Measurements from ENCODE around the gene PARVB. TPM values are rescaled to one million over a fixed set of nuclear protein-coding genes. Genes with fewer than 3 reads are reported as not detected.

PARVB gene
- total RNA-seq, 4 donors from 2014 or later = 120 to 201 (median 147) TPM

GRCh38 chr22:44096736-44097135 is 72.6 kb downstream of the PARVB start:
- Histone ChIP-seq H3K4me3 (no peak overlapping the region), H3K27me3 (no peaks in the 10 kb centered on the region), H3K36me3 (peaks cover 0 to 64% of the 10 kb centered on the region in 2 donors), H3K4me1 (no peaks in the 10 kb centered on the region), H3K27ac (no peak overlapping the region), H3K9me3 (no peaks in the 10 kb centered on the region)
- intact Hi-C loops (cut with DNase I; ENCODE audit: low total_unique reads) = no loop called here
- DNase-seq (no peak), ATAC-seq (no peak)
- in situ Hi-C loops (cut with MboI; ENCODE audit: low sequenced_read_pairs in 4 of 4) = loop anchor here in 1 of 4 donors (25.0 kb wide), 1 partner anchor 284 kb away; the partner anchor contains the start of gene EFCAB6
- no peak for TF ChIP-seq CTCF (IDR thresholded peaks at IDR 0.05 in 4 of 5, conservative IDR thresholded peaks at IDR 0.05 in 1 of 5)

- H3K4me1 ChIP-seq = no peaks in the 10 kb centered on the region
- H3K27me3 ChIP-seq = no peaks in the 10 kb centered on the region
- no peak for DNase-seq
- in situ Hi-C loops (cut with MboI; ENCODE audit: low sequenced_read_pairs in 4 of 4) = loop anchor here in 1 of 4 donors (25.0 kb wide), 1 partner anchor 285 kb away; the partner anchor contains the start of gene EFCAB6
- H3K9me3 ChIP-seq = no peaks in the 10 kb centered on the region
- ATAC-seq = no peak
- H3K4me3 ChIP-seq = no peak overlapping the region
- intact Hi-C loops (cut with DNase I; ENCODE audit: low total_unique reads) = no loop called here
- no peak overlapping the region for H3K27ac ChIP-seq
- TF ChIP-seq POLR2A (IDR thresholded peaks at IDR 0.05) = no peak
- no peak for TF ChIP-seq CTCF (IDR thresholded peaks at IDR 0.05 in 4 of 5, conservative IDR thresholded peaks at IDR 0.05 in 1 of 5)
- peaks cover 0 to 71% of the 10 kb centered on the region in 2 donors for H3K36me3 ChIP-seq
Observed at GRCh38 chr22:44097263-44098020, 73.3 kb downstream of the PARVB start.

DNA sequence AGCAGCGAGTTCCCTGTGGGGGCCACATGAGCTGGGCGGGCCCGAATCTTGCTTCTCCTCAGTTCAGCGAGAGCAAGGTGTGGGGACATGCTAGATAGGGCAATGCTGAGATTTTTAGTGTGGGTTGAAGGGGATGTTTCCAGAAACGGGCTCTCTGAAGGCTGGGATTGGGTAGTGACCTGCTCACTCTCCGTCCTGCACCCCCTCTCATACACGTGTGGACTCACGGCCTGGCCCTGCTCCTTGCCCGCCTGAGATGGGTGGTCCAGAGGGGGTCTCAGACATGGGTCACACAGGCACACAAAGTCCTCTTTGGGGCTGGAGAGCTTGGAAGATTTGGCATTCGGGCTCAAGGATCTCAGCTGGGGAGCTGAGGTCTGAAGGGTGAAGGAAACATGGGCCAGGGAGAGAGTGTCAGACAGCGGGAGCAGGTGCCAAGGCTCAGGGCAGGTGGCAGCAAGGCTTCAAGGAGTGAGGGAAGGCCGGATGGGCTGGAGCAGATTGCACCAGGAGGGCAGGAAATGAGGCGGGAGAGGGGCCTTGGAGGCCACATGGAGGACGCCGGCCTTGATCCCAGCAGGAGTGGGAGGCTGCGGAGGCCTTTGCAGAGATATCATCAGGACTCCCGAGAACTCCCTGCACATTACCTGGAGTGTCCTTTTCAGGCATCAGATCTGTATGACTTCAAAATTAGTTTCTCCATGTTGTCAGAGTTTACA is 74.1 kb downstream of the PARVB start:
- TF ChIP-seq POLR2A (IDR thresholded peaks at IDR 0.05) = no peak
- TF ChIP-seq CTCF (IDR thresholded peaks at IDR 0.05 in 4 of 5, conservative IDR thresholded peaks at IDR 0.05 in 1 of 5) = no peak
- H3K27me3 ChIP-seq = no peaks in the 10 kb centered on the region
- H3K4me1 ChIP-seq = no peaks in the 10 kb centered on the region
- H3K4me3 ChIP-seq = no peak overlapping the region
- in situ Hi-C loops (cut with MboI; ENCODE audit: low sequenced_read_pairs in 4 of 4) = loop anchor here in 1 of 4 donors (25.0 kb wide), 1 partner anchor 286 kb away; the partner anchor contains the start of gene EFCAB6
- no peak for ATAC-seq
- intact Hi-C loops (cut with DNase I; ENCODE audit: low total_unique reads) = no loop called here
- H3K9me3 ChIP-seq = no peaks in the 10 kb centered on the region
- no peak overlapping the region for H3K27ac ChIP-seq
- no peak for DNase-seq
- H3K36me3 ChIP-seq = peaks cover 0 to 76% of the 10 kb centered on the region in 2 donors

GRCh38 chr22:44098966-44099530 is 74.9 kb downstream of the PARVB start:
- no peak for ATAC-seq
- intact Hi-C loops (cut with DNase I; ENCODE audit: low total_unique reads) = no loop called here

More at GRCh38 chr22:44098966-44099530, 74.9 kb downstream of the PARVB start:
- no peaks in the 10 kb centered on the region for H3K27me3 ChIP-seq
- in situ Hi-C loops (cut with MboI; ENCODE audit: low sequenced_read_pairs in 4 of 4) = loop anchor here in 1 of 4 donors (25.0 kb wide), 1 partner anchor 287 kb away; the partner anchor contains the start of gene EFCAB6
- H3K36me3 ChIP-seq = peaks cover 0 to 84% of the 10 kb centered on the region in 2 donors
- H3K4me1 ChIP-seq = no peaks in the 10 kb centered on the region
- no peak overlapping the region for H3K4me3 ChIP-seq
- H3K27ac ChIP-seq = no peak overlapping the region
- no peak for DNase-seq
- TF ChIP-seq CTCF (IDR thresholded peaks at IDR 0.05 in 4 of 5, conservative IDR thresholded peaks at IDR 0.05 in 1 of 5) (no peak), POLR2A (IDR thresholded peaks at IDR 0.05) (no peak)
- no peaks in the 10 kb centered on the region for H3K9me3 ChIP-seq

All from gastrocnemius medialis (tissue), 4 donors.